HFF-Myc (cell line): ENCODE measurements around the gene C3orf80.
"Not testable (repeated sequence)": the region's sequence is repeated elsewhere in the genome, so short reads cannot be mapped to it uniquely, and the experiment has no call there.

Experiments
- DNase-seq: peaks from one replicate; pipeline ENCODE4 v3.0.0-alpha.2; 2011; ENCODE audit warnings: low read depth; ENCODE audit errors: extremely low read depth
- H3K4me3 ChIP-seq: replicated peaks from 2 replicates; pipeline ENCODE4 v1.5.1; 2011; ENCODE audit warnings: low read depth, mild to moderate bottlenecking, control low read depth, low read length
- TF ChIP-seq, protein P1 (sequence below): IDR thresholded peaks from 2 replicates; pipeline ENCODE4 v1.5.1; 2012; ENCODE audit warnings: mild to moderate bottlenecking, low read depth, low read length, control low read depth; ENCODE audit errors: missing control alignments

C3orf80 gene

DNA sequence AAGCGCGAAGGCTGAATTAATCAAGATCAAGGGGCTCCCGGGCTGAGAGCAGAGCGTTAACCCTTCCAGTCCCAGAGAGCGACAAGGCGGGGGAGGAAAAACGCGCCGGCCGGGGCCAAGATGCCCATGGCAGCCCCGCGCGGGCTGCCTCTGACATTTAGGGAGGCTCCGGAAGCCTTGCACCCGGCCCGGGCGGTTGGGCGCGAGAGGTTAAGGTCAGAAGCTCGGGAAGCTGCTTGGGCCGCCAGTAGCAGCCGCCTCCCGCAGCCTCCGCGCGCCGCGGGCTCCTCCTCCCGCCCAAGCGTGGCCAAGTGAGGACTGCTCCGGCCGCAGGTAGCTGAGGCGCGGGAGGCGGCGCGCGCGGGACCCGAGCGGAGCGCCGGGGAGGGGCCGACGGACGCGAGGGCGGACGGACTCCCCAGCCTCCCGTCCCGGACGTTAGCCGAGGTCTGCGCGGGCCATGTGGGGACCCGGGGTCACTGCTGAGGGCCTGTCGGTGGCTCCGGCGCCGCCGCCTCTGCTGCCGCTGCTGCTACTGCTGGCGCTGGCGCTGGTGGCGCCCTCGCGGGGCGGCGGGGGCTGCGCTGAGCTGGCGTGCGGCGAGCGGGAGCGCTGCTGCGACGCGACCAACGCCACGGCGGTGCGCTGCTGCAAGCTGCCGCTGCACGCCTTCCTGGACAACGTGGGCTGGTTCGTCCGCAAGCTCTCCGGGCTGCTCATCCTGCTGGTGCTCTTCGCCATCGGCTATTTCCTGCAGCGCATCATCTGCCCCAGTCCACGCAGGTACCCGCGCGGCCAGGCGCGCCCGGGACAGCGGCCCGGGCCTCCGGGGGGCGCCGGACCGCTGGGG lies at the start of gene C3orf80:
Gene C3orf80 (plus strand): TSS at position 247 of the 850 bp plus-strand sequence. CDS start 214 bp downstream, at position 461.
- DNase-seq: no peak

DNA sequence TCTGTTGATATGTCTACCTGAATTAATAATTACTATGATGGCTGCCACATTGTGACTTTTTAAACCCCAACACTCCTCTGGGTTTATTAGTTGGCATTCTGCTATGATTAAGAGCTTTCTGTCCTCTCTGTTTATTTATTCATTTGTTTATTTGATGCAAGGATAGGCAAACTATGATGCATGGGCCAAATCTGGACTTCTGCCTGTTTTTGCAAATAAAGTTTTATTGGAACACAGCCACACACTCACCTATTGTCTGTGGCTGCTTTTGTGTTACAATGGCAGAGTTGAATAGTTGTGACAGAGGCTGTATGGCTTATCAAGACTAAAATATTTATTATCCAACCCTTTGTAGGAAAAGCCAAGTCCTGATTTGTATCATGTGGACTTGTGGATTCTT lies 48.3 kb upstream of the C3orf80 start:
- TF ChIP-seq, protein P1, sequence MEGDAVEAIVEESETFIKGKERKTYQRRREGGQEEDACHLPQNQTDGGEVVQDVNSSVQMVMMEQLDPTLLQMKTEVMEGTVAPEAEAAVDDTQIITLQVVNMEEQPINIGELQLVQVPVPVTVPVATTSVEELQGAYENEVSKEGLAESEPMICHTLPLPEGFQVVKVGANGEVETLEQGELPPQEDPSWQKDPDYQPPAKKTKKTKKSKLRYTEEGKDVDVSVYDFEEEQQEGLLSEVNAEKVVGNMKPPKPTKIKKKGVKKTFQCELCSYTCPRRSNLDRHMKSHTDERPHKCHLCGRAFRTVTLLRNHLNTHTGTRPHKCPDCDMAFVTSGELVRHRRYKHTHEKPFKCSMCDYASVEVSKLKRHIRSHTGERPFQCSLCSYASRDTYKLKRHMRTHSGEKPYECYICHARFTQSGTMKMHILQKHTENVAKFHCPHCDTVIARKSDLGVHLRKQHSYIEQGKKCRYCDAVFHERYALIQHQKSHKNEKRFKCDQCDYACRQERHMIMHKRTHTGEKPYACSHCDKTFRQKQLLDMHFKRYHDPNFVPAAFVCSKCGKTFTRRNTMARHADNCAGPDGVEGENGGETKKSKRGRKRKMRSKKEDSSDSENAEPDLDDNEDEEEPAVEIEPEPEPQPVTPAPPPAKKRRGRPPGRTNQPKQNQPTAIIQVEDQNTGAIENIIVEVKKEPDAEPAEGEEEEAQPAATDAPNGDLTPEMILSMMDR: no peak
- no peak overlapping the region for H3K4me3 ChIP-seq
- DNase-seq: no peak

More for the DNA sequence above, at the start of gene C3orf80:
- TF ChIP-seq, protein P1: no peak
- peak within 1 kb of the TSS; percentile 38 for H3K4me3 ChIP-seq

DNA sequence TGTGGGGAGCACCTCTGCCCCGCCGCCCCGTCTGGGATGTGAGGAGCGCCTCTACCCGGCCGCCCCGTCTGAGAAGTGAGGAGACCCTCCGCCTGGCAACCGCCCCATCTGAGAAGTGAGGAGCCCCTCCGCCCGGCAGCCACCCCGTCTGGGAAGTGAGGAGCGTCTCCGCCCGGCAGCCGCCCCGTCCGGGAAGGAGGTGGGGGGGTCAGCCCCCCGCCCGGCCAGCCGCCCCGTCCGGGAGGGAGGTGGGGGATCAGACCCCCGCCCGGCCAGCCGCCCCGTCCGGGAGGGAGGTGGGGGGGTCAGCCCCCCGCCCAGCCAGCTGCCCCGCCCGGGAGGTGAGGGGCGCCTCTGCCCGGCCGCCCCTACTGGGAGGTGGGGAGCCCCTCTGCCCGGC lies 46.6 kb upstream of the C3orf80 start:
- DNase-seq, H3K4me3 ChIP-seq: not testable (repeated sequence)

DNA sequence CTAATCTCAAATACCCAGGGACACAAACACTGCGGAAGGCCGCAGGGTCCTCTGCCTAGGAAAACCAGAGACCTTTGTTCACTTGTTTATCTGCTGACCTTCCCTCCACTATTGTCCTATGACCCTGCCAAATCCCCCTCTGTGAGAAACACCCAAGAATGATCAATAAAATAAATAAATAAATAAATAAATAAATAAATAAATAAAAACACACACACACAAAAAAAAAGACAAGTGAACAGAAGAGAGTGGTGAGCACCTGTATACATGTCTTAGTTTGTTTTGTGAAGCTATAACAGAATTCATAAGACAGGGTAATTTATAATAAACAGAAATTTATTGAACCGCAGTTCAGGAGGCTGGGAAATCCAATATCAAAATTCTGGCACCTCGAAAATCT lies 45.8 kb upstream of the C3orf80 start:
- not testable (repeated sequence) for DNase-seq, H3K4me3 ChIP-seq

DNA sequence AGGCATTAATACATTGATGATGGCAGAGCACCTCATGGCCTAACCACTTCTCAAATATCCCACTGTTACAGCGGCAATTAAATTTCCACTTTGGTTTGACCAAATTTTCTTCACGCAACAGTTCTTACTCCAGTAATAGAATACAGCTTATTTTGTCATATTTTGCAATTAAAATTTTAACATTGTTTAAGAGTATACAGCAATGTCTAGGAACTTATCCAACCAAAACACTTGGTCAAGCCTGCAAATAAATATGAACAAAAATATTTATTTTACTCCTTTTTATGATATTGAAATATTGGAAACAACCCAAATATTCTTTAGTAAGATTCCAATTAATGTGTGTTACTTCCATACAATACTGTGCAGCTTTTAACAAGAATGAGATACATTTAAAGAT lies 45.3 kb upstream of the C3orf80 start:
- H3K4me3 ChIP-seq: no peak overlapping the region
- TF ChIP-seq, protein P1: no peak
- DNase-seq: no peak

DNA sequence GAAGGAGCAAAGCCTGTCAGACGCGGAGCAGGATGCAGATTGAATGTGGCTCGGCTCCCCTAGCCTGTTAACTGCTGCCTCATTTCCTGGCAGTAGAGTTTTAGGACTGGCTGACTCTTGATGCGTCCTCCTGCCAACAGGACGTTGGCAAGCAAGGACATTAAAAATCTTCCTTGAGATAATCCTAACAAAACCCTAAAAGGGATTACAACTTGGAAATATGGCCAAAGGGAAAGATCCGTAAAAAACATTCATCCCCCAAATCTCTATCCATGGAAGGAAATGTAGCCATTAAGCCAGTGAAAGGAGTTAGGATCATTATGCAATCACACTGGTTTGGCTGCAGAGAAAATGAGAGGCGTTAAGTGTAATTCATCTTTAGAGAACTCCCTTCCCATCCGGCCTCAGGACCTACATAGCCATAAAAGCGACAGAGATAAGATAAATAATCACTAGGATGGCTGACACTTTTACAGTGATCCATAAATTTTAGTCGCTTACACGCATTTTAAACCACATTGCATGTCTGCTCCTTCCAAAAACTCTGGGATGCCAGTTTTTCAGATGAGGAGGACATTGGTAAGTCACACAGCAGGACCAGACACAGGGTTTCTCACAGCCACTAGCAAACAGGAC lies 44.5 kb upstream of the C3orf80 start:
- peak; percentile 37 for DNase-seq
- TF ChIP-seq, protein P1: no peak
- H3K4me3 ChIP-seq: no peak overlapping the region

DNA sequence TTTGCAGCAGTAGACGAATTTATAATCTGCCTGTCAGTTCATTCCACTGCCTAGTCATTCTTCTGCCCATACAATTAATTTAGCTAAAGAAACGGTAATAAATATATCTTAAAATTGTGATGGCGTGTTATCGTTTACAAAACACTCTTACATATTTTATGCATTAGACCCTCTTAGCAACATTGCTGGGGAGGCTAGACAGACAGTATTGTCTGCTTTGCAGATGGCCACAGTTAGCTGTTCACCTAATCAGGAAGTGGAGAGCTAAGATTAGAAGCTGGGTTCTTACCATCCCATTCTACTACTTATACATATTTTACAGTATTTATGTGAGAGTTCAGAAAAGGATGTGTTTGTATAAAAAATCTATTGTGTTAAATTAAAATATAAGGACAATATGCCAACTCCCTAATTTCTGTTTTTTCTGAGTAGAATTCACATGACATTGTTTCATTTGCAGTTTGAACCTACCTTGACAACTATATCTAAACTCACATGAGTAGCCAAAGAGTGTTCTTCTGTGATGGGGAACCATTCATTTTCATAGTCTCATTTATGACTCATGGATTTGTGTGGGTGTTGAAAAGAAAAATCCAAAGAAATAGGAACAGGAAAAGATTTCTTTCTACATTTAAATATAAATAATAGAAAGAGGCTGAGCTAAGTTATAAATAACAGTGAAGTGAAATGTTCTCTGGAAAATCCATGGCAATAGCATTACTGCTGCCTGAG lies 41.7 kb upstream of the C3orf80 start:
- no peak for DNase-seq
- H3K4me3 ChIP-seq: no peak overlapping the region
- TF ChIP-seq, protein P1: no peak
